EL (cell line): ENCODE data around the gene LRRC42.

Experiments
- DNase-seq: peaks from one replicate; pipeline ENCODE4 v3.0.0-alpha.2; 2016

The LRRC42 gene

GRCh38 chr1:54007613-54008012, 61.5 kb downstream of the LRRC42 start:
- no peak for DNase-seq

- no peak for DNase-seq
Measured at GRCh38 chr1:54008876-54009275, 62.7 kb downstream of the LRRC42 start.

GRCh38 chr1:54009406-54009805, 63.3 kb downstream of the LRRC42 start:
- no peak for DNase-seq

- no peak for DNase-seq
Measured at GRCh38 chr1:54010415-54011117, 64.4 kb downstream of the LRRC42 start.

GRCh38 chr1:54011316-54012007, 65.3 kb downstream of the LRRC42 start:
- DNase-seq = no peak

- no peak for DNase-seq
Measured at GRCh38 chr1:54012008-54012325, 65.8 kb downstream of the LRRC42 start.

- no peak for DNase-seq
Measured at GRCh38 chr1:54012863-54013262, 66.7 kb downstream of the LRRC42 start.

GRCh38 chr1:54013393-54014008, 67.4 kb downstream of the LRRC42 start:
- no peak for DNase-seq

GRCh38 chr1:54014009-54014629, 68.0 kb downstream of the LRRC42 start:
- no peak for DNase-seq

GRCh38 chr1:54016343-54017282, 70.5 kb downstream of the LRRC42 start:
- DNase-seq = peak; percentile 50
